Neural progenitor cell (in vitro differentiated cells): Measurements from ENCODE around the gene RPL34. TPM values are rescaled to one million over a fixed set of nuclear protein-coding genes. Genes with fewer than 3 reads are reported as not detected.
"Not testable (repeated sequence)": the region's sequence is repeated elsewhere in the genome, so short reads cannot be mapped to it uniquely, and the experiment has no call there.

Source experiments
- DNase-seq: peaks from one replicate; pipeline ENCODE4 v3.0.0-alpha.2; 2016; ENCODE audit warnings: low spot score
- H2AFZ ChIP-seq: fragments of 200-600 bp; sonication (generic); replicated peaks from 2 replicates; pipeline ENCODE4 v1.6.1; 2016; ENCODE audit warnings: antibody characterized with exemption
- H3F3A ChIP-seq: fragments of 200-600 bp; sonication (generic); 2 replicates; pipeline ENCODE4 v1.6.1; 2016; ENCODE audit warnings: antibody characterized with exemption, low read depth
- H3K27ac ChIP-seq: fragments of 200-600 bp; sonication (generic); 2 replicates; pipeline ENCODE4 v1.5.1; 2016; ENCODE audit warnings: mild to moderate bottlenecking
- H3K27me3 ChIP-seq: fragments of 200-600 bp; sonication (generic); 2 replicates; pipeline ENCODE4 v1.6.1; 2016; ENCODE audit warnings: mild to moderate bottlenecking, moderate library complexity
- H3K36me3 ChIP-seq: fragments of 200-600 bp; sonication (generic); 2 replicates; pipeline ENCODE4 v1.5.1; 2016
- H3K4me1 ChIP-seq: fragments of 200-600 bp; sonication (generic); 2 replicates; pipeline ENCODE4 v1.6.1; 2016; ENCODE audit warnings: mixed run types
- H3K4me2 ChIP-seq: fragments of 200-600 bp; sonication (generic); 2 replicates; pipeline ENCODE4 v1.6.1; 2016
- H3K4me3 ChIP-seq: fragments of 200-600 bp; sonication (generic); 2 replicates; pipeline ENCODE4 v1.5.1; 2016
- H3K79me2 ChIP-seq: fragments of 200-600 bp; sonication (generic); 2 replicates; pipeline ENCODE4 v1.6.1; 2016; ENCODE audit warnings: low read depth
- H3K9ac ChIP-seq: fragments of 200-600 bp; sonication (generic); 2 replicates; pipeline ENCODE4 v1.6.1; 2016
- H3K9me3 ChIP-seq: fragments of 200-600 bp; sonication (generic); 2 replicates; pipeline ENCODE4 v1.5.1; 2016; ENCODE audit warnings: low read depth
- H4K20me1 ChIP-seq: fragments of 200-600 bp; sonication (generic); 2 replicates; pipeline ENCODE4 v1.6.1; 2016; ENCODE audit warnings: low read depth
- H3K27ac Mint-ChIP-seq: 3 replicates; pipeline ENCODE4 v1.8.0; 2021; ENCODE audit warnings: mixed read lengths
- H3K27me3 Mint-ChIP-seq: 2 replicates; pipeline ENCODE4 v1.8.0; 2022; ENCODE audit warnings: low read depth, mild to moderate bottlenecking, inconsistent platforms, moderate library complexity, mixed read lengths; ENCODE audit not compliant: insufficient read depth
- H3K36me3 Mint-ChIP-seq: 3 replicates; pipeline ENCODE4 v1.8.0; 2021; ENCODE audit warnings: mixed read lengths
- H3K4me1 Mint-ChIP-seq: 3 replicates; pipeline ENCODE4 v1.8.0; 2021; ENCODE audit warnings: mixed read lengths
- H3K4me3 Mint-ChIP-seq: 3 replicates; pipeline ENCODE4 v1.8.0; 2021; ENCODE audit warnings: mild to moderate bottlenecking, moderate library complexity, mixed read lengths
- H3K9me3 Mint-ChIP-seq: 3 replicates; pipeline ENCODE4 v1.8.0; 2020; ENCODE audit warnings: mixed read lengths
- EZH2 ChIP-seq: fragments of 200-600 bp; sonication (generic); IDR thresholded peaks from 2 replicates; pipeline ENCODE4 v1.6.1; 2017; ENCODE audit warnings: antibody characterized with exemption, mild to moderate bottlenecking, moderate library complexity
- EZH2phosphoT487 ChIP-seq: fragments of 200-600 bp; sonication (generic); IDR thresholded peaks from 2 replicates; pipeline ENCODE4 v1.6.1; 2017; ENCODE audit warnings: antibody characterized with exemption
- total RNA-seq: library from RNA; depleted of rRNA; stranded (reverse); fragments of >200 nt; gene quantifications from 2 replicates; pipeline ENCODE4 v1.2.3, GENCODE V29; 2015; ENCODE audit warnings: low replicate concordance
- TF ChIP-seq, protein P1 (sequence below): fragments of 200-600 bp; sonication (generic); IDR thresholded peaks from 2 replicates; pipeline ENCODE4 v1.5.1; 2017; ENCODE audit warnings: antibody characterized with exemption, mild to moderate bottlenecking

RPL34 gene
- total RNA-seq, 1 donor from 2014 or later: 2,510 TPM

DNA sequence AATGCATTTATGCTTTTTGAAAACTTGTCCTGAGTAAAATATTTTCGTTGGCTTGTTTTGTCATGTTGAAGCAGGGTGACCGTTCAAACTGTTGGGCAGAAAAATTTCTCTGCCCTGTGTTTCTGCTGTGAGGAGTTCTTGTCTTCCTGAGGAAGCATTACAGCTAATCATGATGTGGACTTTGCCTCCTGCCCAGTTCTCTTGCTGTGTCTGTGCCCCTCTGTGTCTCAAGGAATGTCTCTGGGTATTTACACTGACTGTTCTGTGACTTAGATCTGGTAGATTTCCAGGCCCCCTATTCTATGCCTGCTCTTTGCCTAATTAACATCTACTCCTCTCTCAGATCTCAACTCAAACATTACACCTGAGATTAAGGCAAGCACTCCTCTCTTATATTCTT, 30.4 kb upstream of the RPL34 start:
- peaks cover 2% of the 10 kb centered on the region for H3K27me3 Mint-ChIP-seq
- no peak overlapping the region for H3K9ac ChIP-seq
- H3K9me3 Mint-ChIP-seq: peaks cover 2% of the 10 kb centered on the region
- H3K4me3 ChIP-seq: no peak overlapping the region
- peaks cover 4% of the 10 kb centered on the region for H3K36me3 Mint-ChIP-seq
- H3F3A ChIP-seq: no peaks in the 10 kb centered on the region
- no peak overlapping the region for H3K27ac ChIP-seq
- peak overlapping the region; percentile 3 for H2AFZ ChIP-seq
- no peaks in the 10 kb centered on the region for H3K27me3 ChIP-seq
- H4K20me1 ChIP-seq: no peaks in the 10 kb centered on the region
- no peak overlapping the region for H3K27ac Mint-ChIP-seq
- H3K4me1 ChIP-seq: peaks cover 14% of the 10 kb centered on the region
- no peaks in the 10 kb centered on the region for H3K9me3 ChIP-seq
- H3K4me2 ChIP-seq: no peak overlapping the region
- TF ChIP-seq EZH2phosphoT487 (no peak), EZH2 (no peak)
- TF ChIP-seq, protein P1, sequence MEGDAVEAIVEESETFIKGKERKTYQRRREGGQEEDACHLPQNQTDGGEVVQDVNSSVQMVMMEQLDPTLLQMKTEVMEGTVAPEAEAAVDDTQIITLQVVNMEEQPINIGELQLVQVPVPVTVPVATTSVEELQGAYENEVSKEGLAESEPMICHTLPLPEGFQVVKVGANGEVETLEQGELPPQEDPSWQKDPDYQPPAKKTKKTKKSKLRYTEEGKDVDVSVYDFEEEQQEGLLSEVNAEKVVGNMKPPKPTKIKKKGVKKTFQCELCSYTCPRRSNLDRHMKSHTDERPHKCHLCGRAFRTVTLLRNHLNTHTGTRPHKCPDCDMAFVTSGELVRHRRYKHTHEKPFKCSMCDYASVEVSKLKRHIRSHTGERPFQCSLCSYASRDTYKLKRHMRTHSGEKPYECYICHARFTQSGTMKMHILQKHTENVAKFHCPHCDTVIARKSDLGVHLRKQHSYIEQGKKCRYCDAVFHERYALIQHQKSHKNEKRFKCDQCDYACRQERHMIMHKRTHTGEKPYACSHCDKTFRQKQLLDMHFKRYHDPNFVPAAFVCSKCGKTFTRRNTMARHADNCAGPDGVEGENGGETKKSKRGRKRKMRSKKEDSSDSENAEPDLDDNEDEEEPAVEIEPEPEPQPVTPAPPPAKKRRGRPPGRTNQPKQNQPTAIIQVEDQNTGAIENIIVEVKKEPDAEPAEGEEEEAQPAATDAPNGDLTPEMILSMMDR: no peak
- no peaks in the 10 kb centered on the region for H3K79me2 ChIP-seq
- H3K4me1 Mint-ChIP-seq: peaks cover 17% of the 10 kb centered on the region
- no peak for DNase-seq
- H3K4me3 Mint-ChIP-seq: no peak overlapping the region
- H3K36me3 ChIP-seq: no peaks in the 10 kb centered on the region

DNA sequence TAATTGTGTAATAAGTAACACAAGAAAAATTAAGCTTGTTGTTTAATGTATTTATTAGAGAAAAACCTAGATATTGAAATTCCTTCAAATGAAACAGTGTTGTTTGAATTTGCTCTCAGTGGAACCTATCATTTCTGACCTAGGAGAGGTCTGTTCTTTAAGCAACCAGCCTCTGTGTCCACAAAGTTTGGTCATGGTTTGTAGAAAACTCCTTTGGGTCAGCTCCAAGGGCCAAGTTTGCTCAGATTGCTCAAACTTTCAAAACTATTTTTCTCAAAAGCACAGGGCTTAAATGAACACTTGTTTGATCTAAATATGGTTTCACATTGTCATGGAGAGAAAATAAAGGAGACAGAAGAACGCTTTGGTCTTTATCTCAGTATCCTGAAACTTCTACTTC, 29.6 kb upstream of the RPL34 start:
- Histone ChIP-seq H3K4me2 (no peak overlapping the region), H4K20me1 (no peaks in the 10 kb centered on the region), H3K79me2 (no peaks in the 10 kb centered on the region), H2AFZ (no peak overlapping the region), H3K27me3 (no peaks in the 10 kb centered on the region), H3F3A (no peaks in the 10 kb centered on the region), H3K9ac (no peak overlapping the region), H3K4me1 (peaks cover 14% of the 10 kb centered on the region), H3K36me3 (no peaks in the 10 kb centered on the region), H3K27ac (no peak overlapping the region), H3K9me3 (no peaks in the 10 kb centered on the region), H3K4me3 (no peak overlapping the region)
- peaks cover 2% of the 10 kb centered on the region for H3K9me3 Mint-ChIP-seq
- peaks cover 4% of the 10 kb centered on the region for H3K36me3 Mint-ChIP-seq
- no peak overlapping the region for H3K4me3 Mint-ChIP-seq
- H3K4me1 Mint-ChIP-seq: peaks cover 17% of the 10 kb centered on the region
- H3K27me3 Mint-ChIP-seq: peaks cover 2% of the 10 kb centered on the region
- TF ChIP-seq, protein P1: no peak
- TF ChIP-seq EZH2: no peak
- no peak for TF ChIP-seq EZH2phosphoT487
- no peak overlapping the region for H3K27ac Mint-ChIP-seq
- no peak for DNase-seq

DNA sequence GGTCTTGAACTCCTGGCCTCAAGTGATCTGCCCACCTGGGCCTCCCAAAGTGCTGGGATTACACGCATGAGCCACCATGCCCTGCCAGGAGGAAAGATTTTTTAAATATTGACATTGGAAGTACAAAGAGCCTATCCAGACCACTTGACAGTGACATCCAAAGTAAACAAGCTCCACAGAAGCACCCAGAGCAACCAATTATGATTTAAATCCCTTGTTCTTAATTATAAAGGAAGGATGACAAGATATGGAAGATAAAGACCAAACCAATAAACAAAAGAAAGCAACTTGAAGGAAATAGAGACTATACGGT, 27.7 kb upstream of the RPL34 start:
- Mint-ChIP-seq H3K4me3 (no peak overlapping the region), H3K36me3 (peaks cover 4% of the 10 kb centered on the region), H3K27ac (no peak overlapping the region), H3K9me3 (peaks cover 2% of the 10 kb centered on the region), H3K4me1 (peaks cover 17% of the 10 kb centered on the region), H3K27me3 (peaks cover 2% of the 10 kb centered on the region)
- H3K9me3 ChIP-seq: no peaks in the 10 kb centered on the region
- H3K4me3 ChIP-seq: no peak overlapping the region
- no peak overlapping the region for H3K27ac ChIP-seq
- H2AFZ ChIP-seq: no peak overlapping the region
- H3K4me1 ChIP-seq: peaks cover 14% of the 10 kb centered on the region
- no peak for DNase-seq
- no peak overlapping the region for H3K9ac ChIP-seq
- no peaks in the 10 kb centered on the region for H3F3A ChIP-seq
- no peaks in the 10 kb centered on the region for H3K27me3 ChIP-seq
- H3K4me2 ChIP-seq: no peak overlapping the region
- no peaks in the 10 kb centered on the region for H3K79me2 ChIP-seq
- TF ChIP-seq, protein P1: no peak
- no peak for TF ChIP-seq EZH2
- no peak for TF ChIP-seq EZH2phosphoT487
- H3K36me3 ChIP-seq: no peaks in the 10 kb centered on the region
- H4K20me1 ChIP-seq: no peaks in the 10 kb centered on the region

DNA sequence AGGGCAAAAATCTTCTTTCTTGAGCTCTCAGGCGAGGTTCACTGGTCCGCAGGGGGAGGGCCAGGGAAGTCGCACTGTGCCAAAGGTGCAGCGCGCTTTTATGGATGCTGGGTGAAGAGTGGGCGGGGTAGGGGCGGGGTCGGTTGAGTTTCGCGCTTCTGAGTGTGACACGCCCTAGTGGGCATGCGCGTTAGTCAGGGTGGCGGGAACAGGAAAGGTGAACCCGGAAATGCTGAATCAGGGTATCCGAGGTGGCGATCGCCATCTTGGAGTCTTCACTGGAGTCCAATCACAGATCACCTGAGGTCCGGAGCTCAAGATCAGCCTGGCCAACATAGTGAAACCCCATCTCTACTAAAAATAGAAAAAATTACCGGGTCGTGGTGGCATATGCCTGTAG, 26.1 kb upstream of the RPL34 start:
- not testable (repeated sequence) for H3K9ac ChIP-seq, H3K27me3 ChIP-seq, H3K27me3 Mint-ChIP-seq, H4K20me1 ChIP-seq, H3K27ac Mint-ChIP-seq, H3K27ac ChIP-seq, H3K9me3 Mint-ChIP-seq, H3K36me3 ChIP-seq, H3K4me3 Mint-ChIP-seq, H3K4me3 ChIP-seq, H3K9me3 ChIP-seq, H3F3A ChIP-seq, H2AFZ ChIP-seq, H3K79me2 ChIP-seq, H3K4me1 ChIP-seq, H3K4me1 Mint-ChIP-seq, DNase-seq, H3K36me3 Mint-ChIP-seq, H3K4me2 ChIP-seq
